ENCODE measurements around the gene NFIL3. TPM values are rescaled to one million over a fixed set of nuclear protein-coding genes. Genes with fewer than 3 reads are reported as not detected.
A peak's percentile ranks its signal among the peaks of the same experiment; 100 is the strongest.
"Not testable (repeated sequence)": the region's sequence is repeated elsewhere in the genome, so short reads cannot be mapped to it uniquely, and the experiment has no call there.

Gene NFIL3
- total and polyA plus RNA-seq, 2 experiments from 2014 or later = 19.7 to 43.0 TPM

GRCh38 chr9:91382298-91382697 is 41.3 kb downstream of the NFIL3 start:
- H3K36me3 ChIP-seq = no peaks in the 10 kb centered on the region
- H3K4me3 ChIP-seq = no peak overlapping the region
- no peaks in the 10 kb centered on the region for H3K9me3 ChIP-seq (ENCODE audit: low read depth)
- TF ChIP-seq, protein P1, sequence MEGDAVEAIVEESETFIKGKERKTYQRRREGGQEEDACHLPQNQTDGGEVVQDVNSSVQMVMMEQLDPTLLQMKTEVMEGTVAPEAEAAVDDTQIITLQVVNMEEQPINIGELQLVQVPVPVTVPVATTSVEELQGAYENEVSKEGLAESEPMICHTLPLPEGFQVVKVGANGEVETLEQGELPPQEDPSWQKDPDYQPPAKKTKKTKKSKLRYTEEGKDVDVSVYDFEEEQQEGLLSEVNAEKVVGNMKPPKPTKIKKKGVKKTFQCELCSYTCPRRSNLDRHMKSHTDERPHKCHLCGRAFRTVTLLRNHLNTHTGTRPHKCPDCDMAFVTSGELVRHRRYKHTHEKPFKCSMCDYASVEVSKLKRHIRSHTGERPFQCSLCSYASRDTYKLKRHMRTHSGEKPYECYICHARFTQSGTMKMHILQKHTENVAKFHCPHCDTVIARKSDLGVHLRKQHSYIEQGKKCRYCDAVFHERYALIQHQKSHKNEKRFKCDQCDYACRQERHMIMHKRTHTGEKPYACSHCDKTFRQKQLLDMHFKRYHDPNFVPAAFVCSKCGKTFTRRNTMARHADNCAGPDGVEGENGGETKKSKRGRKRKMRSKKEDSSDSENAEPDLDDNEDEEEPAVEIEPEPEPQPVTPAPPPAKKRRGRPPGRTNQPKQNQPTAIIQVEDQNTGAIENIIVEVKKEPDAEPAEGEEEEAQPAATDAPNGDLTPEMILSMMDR (IDR thresholded peaks at IDR 0.05; ENCODE audit: low read depth, low read length) = no peak
- DNase-seq (ENCODE audit: low read depth in 1 of 2, low spot score in 1 of 2) = no peak
- H3K27me3 ChIP-seq = no peaks in the 10 kb centered on the region
- no peaks in the 10 kb centered on the region for H3K4me1 ChIP-seq (ENCODE audit: low read depth)
- no peak overlapping the region for H3K27ac ChIP-seq

DNA sequence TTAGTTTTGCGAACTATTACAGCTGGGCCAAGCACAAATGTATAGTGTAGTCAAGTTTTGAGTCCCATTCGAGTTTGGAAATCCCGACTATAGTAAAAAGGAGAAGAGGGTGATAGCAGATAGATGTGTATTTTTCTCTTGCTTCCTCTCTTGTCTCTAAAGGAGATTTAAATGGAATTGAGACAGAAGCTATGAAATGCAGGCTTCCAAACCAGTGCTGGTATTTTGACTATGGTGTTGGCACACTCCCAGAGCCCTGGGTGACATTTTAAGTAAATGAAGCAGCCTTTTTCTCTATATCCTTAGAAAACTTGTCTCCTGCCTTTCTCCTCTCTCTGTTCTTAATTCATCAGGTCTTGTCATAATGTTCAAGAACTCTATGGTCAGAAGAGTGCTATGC is 44.2 kb downstream of the NFIL3 start:
- TF ChIP-seq, protein P1 (IDR thresholded peaks at IDR 0.05; ENCODE audit: low read depth, low read length) = no peak
- Histone ChIP-seq H3K27ac (no peak overlapping the region), H3K4me3 (no peak overlapping the region), H3K9me3 (ENCODE audit: low read depth) (no peaks in the 10 kb centered on the region), H3K4me1 (ENCODE audit: low read depth) (no peaks in the 10 kb centered on the region), H3K36me3 (no peaks in the 10 kb centered on the region), H3K27me3 (no peaks in the 10 kb centered on the region)
- DNase-seq (ENCODE audit: low read depth in 1 of 2, low spot score in 1 of 2) = peak in 1 of 2 donors; percentile 50

DNA sequence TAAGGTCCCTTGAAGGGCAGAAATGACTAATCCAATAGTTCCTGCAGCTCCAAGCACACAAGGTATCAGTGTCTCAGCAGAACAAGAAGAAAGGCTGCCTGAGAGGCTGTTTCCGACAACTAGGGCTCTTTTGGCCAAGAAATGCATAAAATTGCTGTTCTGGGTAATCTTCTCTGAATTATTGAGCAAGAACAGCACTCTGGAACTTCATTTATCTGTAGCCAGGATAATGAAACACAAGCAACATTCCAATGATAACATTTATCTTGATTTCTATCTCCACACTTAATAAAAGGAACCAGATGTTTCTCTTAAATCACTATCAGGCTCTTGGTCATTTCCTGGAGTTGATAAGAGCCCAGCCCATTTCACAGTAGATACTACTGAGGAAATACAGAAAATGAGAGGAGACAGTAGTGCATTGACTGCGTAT is 44.9 kb downstream of the NFIL3 start:
- H3K9me3 ChIP-seq (ENCODE audit: low read depth) = no peaks in the 10 kb centered on the region

GRCh38 chr9:91378054-91378453 is 45.6 kb downstream of the NFIL3 start:
- H3K4me1 ChIP-seq (ENCODE audit: low read depth); H3K36me3 ChIP-seq; H3K27me3 ChIP-seq; DNase-seq (ENCODE audit: low read depth in 1 of 2, low spot score in 1 of 2); H3K9me3 ChIP-seq (ENCODE audit: low read depth); H3K27ac ChIP-seq; H3K4me3 ChIP-seq: not testable (repeated sequence)

More for the DNA sequence above, 44.9 kb downstream of the NFIL3 start:
- no peaks in the 10 kb centered on the region for H3K27me3 ChIP-seq
- TF ChIP-seq, protein P1 (IDR thresholded peaks at IDR 0.05; ENCODE audit: low read depth, low read length) = no peak
- no peaks in the 10 kb centered on the region for H3K4me1 ChIP-seq (ENCODE audit: low read depth)
- H3K36me3 ChIP-seq = no peaks in the 10 kb centered on the region
- no peak overlapping the region for H3K4me3 ChIP-seq
- no peak overlapping the region for H3K27ac ChIP-seq
- DNase-seq (ENCODE audit: low read depth in 1 of 2, low spot score in 1 of 2) = peak in 1 of 2 donors; percentile 83

GRCh38 chr9:91376239-91376638 is 47.4 kb downstream of the NFIL3 start:
- Histone ChIP-seq H3K27ac (no peak overlapping the region), H3K9me3 (ENCODE audit: low read depth) (no peaks in the 10 kb centered on the region), H3K4me1 (ENCODE audit: low read depth) (no peaks in the 10 kb centered on the region), H3K27me3 (no peaks in the 10 kb centered on the region), H3K4me3 (no peak overlapping the region), H3K36me3 (no peaks in the 10 kb centered on the region)
- TF ChIP-seq, protein P1 (IDR thresholded peaks at IDR 0.05; ENCODE audit: low read depth, low read length) = no peak
- peak in 1 of 2 donors; percentile 78 for DNase-seq (ENCODE audit: low read depth in 1 of 2, low spot score in 1 of 2)

DNA sequence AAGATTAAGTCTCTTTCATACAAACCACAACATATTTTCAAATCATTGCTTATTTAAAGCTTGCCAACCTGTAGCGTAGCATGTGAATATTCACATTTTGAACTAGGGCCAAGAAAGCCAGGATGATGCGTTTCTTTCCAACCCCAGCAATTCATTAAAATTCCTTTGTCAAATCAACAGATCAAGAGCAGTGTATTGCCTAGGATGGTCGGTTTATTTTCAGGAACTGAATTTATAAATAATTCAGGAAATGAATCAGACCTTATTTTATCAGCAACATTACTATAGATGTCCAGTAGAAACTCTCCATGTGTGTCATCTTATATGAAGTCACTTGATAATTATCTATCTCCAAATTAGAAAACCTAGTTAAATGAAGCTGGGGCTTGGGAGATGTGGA is 48.7 kb downstream of the NFIL3 start:
- TF ChIP-seq, protein P1 (IDR thresholded peaks at IDR 0.05; ENCODE audit: low read depth, low read length) = no peak
- Histone ChIP-seq H3K36me3 (no peaks in the 10 kb centered on the region), H3K9me3 (ENCODE audit: low read depth) (no peaks in the 10 kb centered on the region), H3K27me3 (no peaks in the 10 kb centered on the region), H3K4me1 (ENCODE audit: low read depth) (no peaks in the 10 kb centered on the region), H3K4me3 (no peak overlapping the region), H3K27ac (no peak overlapping the region)
- peak in 1 of 2 donors; percentile 84 for DNase-seq (ENCODE audit: low read depth in 1 of 2, low spot score in 1 of 2)

Measured in cardiac muscle cell (in vitro differentiated cells and primary cell).